WERI-Rb-1 (cell line): ENCODE measurements around the gene PLCH1.

ENCODE experiments used
- DNase-seq: peaks from one replicate; pipeline ENCODE4 v3.0.0-alpha.2; 2020
- H3K27ac ChIP-seq: fragments of 250-450 bp; sonication (Bioruptor Pico); 2 replicates; pipeline ENCODE4 v1.5.1; 2020; ENCODE audit warnings: mild to moderate bottlenecking, moderate library complexity
- H3K27me3 ChIP-seq: fragments of 250-450 bp; sonication (Bioruptor Pico); 2 replicates; pipeline ENCODE4 v1.5.1; 2021; ENCODE audit warnings: mild to moderate bottlenecking, low read depth, moderate library complexity; ENCODE audit not compliant: insufficient read depth, severe bottlenecking
- H3K36me3 ChIP-seq: fragments of 250-450 bp; sonication (Bioruptor Pico); 2 replicates; pipeline ENCODE4 v1.5.1; 2020; ENCODE audit warnings: mild to moderate bottlenecking, moderate library complexity
- H3K4me3 ChIP-seq: 2 replicates; pipeline ENCODE4 v1.5.1; 2011; ENCODE audit warnings: low read depth, mild to moderate bottlenecking, control low read depth, low read length
- H3K9me3 ChIP-seq: fragments of 250-450 bp; sonication (Bioruptor Pico); 2 replicates; pipeline ENCODE4 v1.5.1; 2021; ENCODE audit warnings: mild to moderate bottlenecking, moderate library complexity; ENCODE audit not compliant: severe bottlenecking
- CTCF ChIP-seq: IDR thresholded peaks from 2 replicates; pipeline ENCODE4 v1.5.1; 2011; ENCODE audit warnings: low read depth, mild to moderate bottlenecking, control low read depth, inconsistent platforms, low read length

Gene PLCH1

DNA sequence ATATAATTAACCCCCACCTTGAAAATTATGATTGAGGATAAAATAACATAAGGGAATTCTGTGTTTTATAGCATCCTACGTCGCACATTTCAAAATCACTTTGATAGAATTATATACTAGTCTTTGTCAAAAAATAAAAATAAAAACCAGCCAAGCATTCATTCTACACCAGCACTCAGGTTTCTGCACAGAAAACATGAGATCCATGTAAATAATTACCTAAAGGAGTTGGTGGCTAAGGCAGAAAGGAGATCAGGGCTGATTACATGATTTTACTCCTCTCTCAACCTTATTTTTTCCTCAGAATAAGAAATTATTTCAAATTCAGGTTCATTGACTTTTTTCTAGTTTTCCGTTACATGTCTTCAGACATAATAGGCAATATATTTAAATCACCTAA is 194.5 kb downstream of the PLCH1 start:
- no peak overlapping the region for H3K4me3 ChIP-seq
- no peak overlapping the region for H3K27ac ChIP-seq
- no peaks in the 10 kb centered on the region for H3K27me3 ChIP-seq
- no peak for TF ChIP-seq CTCF
- H3K36me3 ChIP-seq = no peaks in the 10 kb centered on the region
- no peaks in the 10 kb centered on the region for H3K9me3 ChIP-seq
- no peak for DNase-seq

- no peaks in the 10 kb centered on the region for H3K27me3 ChIP-seq
- no peaks in the 10 kb centered on the region for H3K36me3 ChIP-seq
- H3K4me3 ChIP-seq = no peak overlapping the region
- no peak for TF ChIP-seq CTCF
- DNase-seq = no peak
- H3K27ac ChIP-seq = no peak overlapping the region
- H3K9me3 ChIP-seq = no peaks in the 10 kb centered on the region
These were observed 195.8 kb downstream of the PLCH1 start for GRCh38 chr3:155549087-155549486.

GRCh38 chr3:155548195-155548594 is 196.7 kb downstream of the PLCH1 start:
- H3K4me3 ChIP-seq = no peak overlapping the region
- DNase-seq = no peak
- H3K27ac ChIP-seq = no peak overlapping the region
- no peaks in the 10 kb centered on the region for H3K36me3 ChIP-seq
- TF ChIP-seq CTCF = no peak
- H3K27me3 ChIP-seq = no peaks in the 10 kb centered on the region
- no peaks in the 10 kb centered on the region for H3K9me3 ChIP-seq

- Histone ChIP-seq H3K4me3 (no peak overlapping the region), H3K9me3 (no peaks in the 10 kb centered on the region), H3K36me3 (no peaks in the 10 kb centered on the region), H3K27me3 (no peaks in the 10 kb centered on the region), H3K27ac (no peak overlapping the region)
- no peak for DNase-seq
- TF ChIP-seq CTCF = no peak
These were observed 209.8 kb downstream of the PLCH1 start for GRCh38 chr3:155535098-155535497.

DNA sequence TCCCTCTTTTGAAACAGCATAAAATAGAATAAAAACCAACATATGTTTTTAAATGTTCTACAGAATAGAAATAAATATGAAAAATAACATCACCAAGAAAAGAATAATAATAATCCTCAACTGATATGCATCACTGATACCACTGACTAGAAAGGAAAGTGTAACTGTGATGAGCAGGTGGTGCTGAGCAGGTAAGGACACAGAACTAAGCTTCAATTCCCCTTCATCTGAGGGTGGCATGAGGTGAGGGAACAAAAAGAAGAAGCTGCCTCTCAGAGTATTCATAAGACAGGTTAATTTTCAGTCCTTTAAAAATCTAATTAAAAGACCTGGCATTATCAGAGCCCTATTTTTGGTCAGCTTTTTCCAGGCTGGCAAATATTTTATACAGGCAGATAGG is 216.3 kb downstream of the PLCH1 start:
- Histone ChIP-seq H3K27me3 (no peaks in the 10 kb centered on the region), H3K36me3 (no peaks in the 10 kb centered on the region), H3K27ac (no peak overlapping the region), H3K9me3 (no peaks in the 10 kb centered on the region), H3K4me3 (no peak overlapping the region)
- DNase-seq = no peak
- TF ChIP-seq CTCF = no peak

DNA sequence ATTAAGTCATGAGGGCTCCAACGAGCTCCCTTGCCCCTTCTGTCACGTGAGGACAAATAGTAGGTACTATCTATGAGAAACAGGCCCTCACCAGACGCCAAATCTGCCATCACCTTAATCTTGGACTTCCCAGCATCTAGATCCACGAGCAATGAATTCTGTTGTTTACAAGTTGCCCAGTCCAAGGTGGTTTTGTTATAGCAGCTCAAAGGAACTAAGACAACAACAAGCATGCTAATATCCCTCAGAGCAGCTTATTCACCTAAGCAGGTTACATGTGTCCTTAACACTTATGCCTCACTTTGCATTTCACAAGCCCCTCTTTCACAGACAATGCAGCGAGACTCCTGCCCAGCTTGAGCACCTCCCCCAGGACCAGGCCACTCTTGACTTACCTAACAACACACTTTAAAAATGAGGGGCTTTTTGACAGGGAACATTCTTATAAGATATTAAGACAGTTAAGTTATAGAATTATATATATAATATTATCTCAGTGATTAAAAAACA is 219.5 kb downstream of the PLCH1 start:
- H3K4me3 ChIP-seq = no peak overlapping the region
- H3K36me3 ChIP-seq = no peaks in the 10 kb centered on the region
- H3K27me3 ChIP-seq = no peaks in the 10 kb centered on the region
- no peak overlapping the region for H3K27ac ChIP-seq
- TF ChIP-seq CTCF = no peak
- DNase-seq = no peak
- H3K9me3 ChIP-seq = no peaks in the 10 kb centered on the region
